Gastrocnemius medialis (tissue), 4 donors: Measurements from ENCODE around the gene TRIM15. TPM values are rescaled to one million over a fixed set of nuclear protein-coding genes. Genes with fewer than 3 reads are reported as not detected.
"Not testable (repeated sequence)": the region's sequence is repeated elsewhere in the genome, so short reads cannot be mapped to it uniquely, and the experiment has no call there.

Experiments
- ATAC-seq, 2 donors: fragments of 150-250 bp; one replicate each; pipeline ENCODE4 v1.9.1; 2016
- DNase-seq, 2 donors: peaks; one replicate each; pipeline ENCODE4 v3.0.0-alpha.2; 2019
- H3K27ac ChIP-seq, 4 donors: fragments of 200-600 bp; sonication (generic); 1 replicate in 1 of 4; 2 replicates in 3 of 4; pipeline ENCODE4 v1.5.1; 2016 to 2018; ENCODE audit warnings: mild to moderate bottlenecking in 2 of 4, moderate library complexity in 1 of 4
- H3K27me3 ChIP-seq, 3 donors: fragments of 200-600 bp; sonication (generic) in 2 of 3; 1 replicate in 1 of 3; 2 replicates in 2 of 3; pipeline versions ENCODE4 v1.5.1 to v1.6.0; 2016 to 2019; ENCODE audit warnings: mild to moderate bottlenecking in 1 of 3, moderate library complexity in 1 of 3
- H3K36me3 ChIP-seq, 2 donors: fragments of 200-600 bp; sonication (generic) in 1 of 2; one replicate each; pipeline ENCODE4 v1.5.1; 2017 to 2018
- H3K4me1 ChIP-seq, 2 donors: fragments of 200-600 bp; sonication (generic) in 1 of 2; one replicate each; pipeline ENCODE4 v1.5.1; 2016 to 2017; ENCODE audit warnings: mild to moderate bottlenecking in 2 of 2
- H3K4me3 ChIP-seq, 4 donors: fragments of 200-600 bp; sonication (generic) in 3 of 4; 1 replicate in 1 of 4; 2 replicates in 3 of 4; pipeline ENCODE4 v1.5.1; 2016 to 2019; ENCODE audit warnings: mild to moderate bottlenecking in 2 of 4
- H3K9me3 ChIP-seq, 3 donors: fragments of 200-600 bp; sonication (generic) in 2 of 3; 1 replicate in 1 of 3; 2 replicates in 2 of 3; pipeline ENCODE4 v1.5.1; 2016 to 2019
- CTCF ChIP-seq, 5 experiments: fragments of 450-650 bp in 3 of 5; fragments of 200-600 bp in 2 of 5; sonication (generic) in 2 of 5; IDR thresholded peaks in 4 of 5; conservative IDR thresholded peaks in 1 of 5; 1 replicate in 4 of 5; 2 replicates in 1 of 5; pipeline ENCODE4 v1.5.1; 2016 to 2019; ENCODE audit warnings: antibody characterized with exemption in 5 of 5, mild to moderate bottlenecking in 3 of 5, moderate library complexity in 3 of 5
- POLR2A ChIP-seq, 2 donors: fragments of 450-650 bp; IDR thresholded peaks; one replicate each; pipeline ENCODE4 v1.6.1; 2017; ENCODE audit warnings: antibody characterized with exemption in 2 of 2, mild to moderate bottlenecking in 2 of 2, moderate library complexity in 2 of 2
- in situ Hi-C, 4 donors: fragments of 200-750 bp; cut with MboI; loops; one replicate each; pipeline versions ENCODE4 v1.15.0 to v1.8.0; 2017; ENCODE audit warnings: low sequenced_read_pairs in 4 of 4
- intact Hi-C: fragments of 100-400 bp; cut with DNase I; formaldehyde crosslinking; loops from one replicate; pipeline ENCODE4 v1.15.1; 2023; ENCODE audit warnings: low total_unique reads
- total RNA-seq, 4 donors: library from RNA; depleted of rRNA; stranded (reverse); fragments of >200 nt; gene quantifications; one replicate each; pipeline versions ENCODE4 v1.1.0 to v1.2.3, GENCODE V29; 2016

TRIM15 gene
- under 1 TPM in 1 of 4 donors, not detected in 3; 0.12 TPM for total RNA-seq

- DNase-seq (no peak), ATAC-seq (no peak)
- Histone ChIP-seq H3K36me3 (no peaks in the 10 kb centered on the region), H3K9me3 (no peaks in the 10 kb centered on the region), H3K27ac (no peak within 1 kb of the TSS), H3K4me1 (no peaks in the 10 kb centered on the region), H3K4me3 (no peak within 1 kb of the TSS), H3K27me3 (peaks cover 6 to 10% (median 10%) of the 10 kb centered on the region in 3 donors)
- intact Hi-C loops (no loop called here), in situ Hi-C loops (loop anchor here in 1 of 4 donors (25.0 kb wide), 1 partner anchor 326 kb away; the partner anchor contains the start of gene HLA-G)
- TF ChIP-seq CTCF (IDR thresholded peaks at IDR 0.05 in 4 of 5, conservative IDR thresholded peaks at IDR 0.05 in 1 of 5), result no peak
Observed at GRCh38 chr6:30163090-30163917, at the start of gene TRIM15. TRIM15 (plus strand) TSS chr6:30163546; CDS start chr6:30163685, 139 bp downstream.

- no peaks in the 10 kb centered on the region for H3K9me3 ChIP-seq
- H3K4me1 ChIP-seq, result no peaks in the 10 kb centered on the region
- DNase-seq (no peak), ATAC-seq (no peak)
- no peak for TF ChIP-seq POLR2A (IDR thresholded peaks at IDR 0.05)
- TF ChIP-seq CTCF (IDR thresholded peaks at IDR 0.05 in 4 of 5, conservative IDR thresholded peaks at IDR 0.05 in 1 of 5), result no peak
- in situ Hi-C loops (no loop called here), intact Hi-C loops (no loop called here)
- H3K36me3 ChIP-seq, result no peaks in the 10 kb centered on the region
- H3K4me3 ChIP-seq, result no peak overlapping the region
- peaks cover 24 to 31% (median 26%) of the 10 kb centered on the region in 3 donors for H3K27me3 ChIP-seq
- no peak overlapping the region for H3K27ac ChIP-seq
Observed at GRCh38 chr6:30113841-30114240, 49.5 kb upstream of the TRIM15 start.

- no peaks in the 10 kb centered on the region for H3K4me1 ChIP-seq
- intact Hi-C loops, result no loop called here
- H3K9me3 ChIP-seq, result no peaks in the 10 kb centered on the region
- H3K27me3 ChIP-seq, result peaks cover 8 to 16% (median 13%) of the 10 kb centered on the region in 3 donors
- in situ Hi-C loops, result no loop called here
- ATAC-seq (no peak), DNase-seq (no peak)
- TF ChIP-seq POLR2A (IDR thresholded peaks at IDR 0.05) (no peak), CTCF (IDR thresholded peaks at IDR 0.05 in 4 of 5, conservative IDR thresholded peaks at IDR 0.05 in 1 of 5) (no peak)
- no peak overlapping the region for H3K4me3 ChIP-seq
- no peak overlapping the region for H3K27ac ChIP-seq
- no peaks in the 10 kb centered on the region for H3K36me3 ChIP-seq
Observed at GRCh38 chr6:30116724-30117123, 46.6 kb upstream of the TRIM15 start.

- intact Hi-C loops, ATAC-seq, H3K27me3 ChIP-seq, H3K27ac ChIP-seq, H3K4me3 ChIP-seq, H3K36me3 ChIP-seq, in situ Hi-C loops, H3K9me3 ChIP-seq, H3K4me1 ChIP-seq, DNase-seq: not testable (repeated sequence)
Observed at GRCh38 chr6:30118691-30119090, 44.7 kb upstream of the TRIM15 start.

GRCh38 chr6:30121446-30122366, 41.6 kb upstream of the TRIM15 start:
- no peaks in the 10 kb centered on the region for H3K9me3 ChIP-seq
- H3K27me3 ChIP-seq, result peaks cover 0 to 8% (median under 1%) of the 10 kb centered on the region in 3 donors
- ATAC-seq, result no peak
- TF ChIP-seq POLR2A (IDR thresholded peaks at IDR 0.05), result no peak
- TF ChIP-seq CTCF (IDR thresholded peaks at IDR 0.05 in 4 of 5, conservative IDR thresholded peaks at IDR 0.05 in 1 of 5), result no peak
- no peak overlapping the region for H3K27ac ChIP-seq
- no peaks in the 10 kb centered on the region for H3K36me3 ChIP-seq
- in situ Hi-C loops (no loop called here), intact Hi-C loops (no loop called here)
- DNase-seq, result no peak
- no peaks in the 10 kb centered on the region for H3K4me1 ChIP-seq
- H3K4me3 ChIP-seq, result no peak overlapping the region
